PC-3 (cell line): ENCODE results near the gene HIC1. TPM values are rescaled to one million over a fixed set of nuclear protein-coding genes. Genes with fewer than 3 reads are reported as not detected.

Experiments
- ATAC-seq: fragments of 200-7000 bp; cut with Tn5 transposase; 2 replicates; pipeline ENCODE4 v1.9.1; 2020; ENCODE audit warnings: mild to moderate bottlenecking, moderate library complexity
- BruUV-seq: library from RNA; stranded (reverse); fragments of 400-500 nt; replicated peaks from 2 replicates; lab custom pipeline; 2021; lab: Mats Ljungman, UMichigan
- CTCF ChIA-PET: fragments of 300-600 bp; sonication (Branson Sonifier 250); formaldehyde crosslinking; loops from one replicate; lab custom pipeline; 2022; ENCODE audit warnings: antibody characterized with exemption; lab: Charles Lee
- POLR2A ChIA-PET: fragments of 300-600 bp; sonication (Branson Sonifier 250); formaldehyde crosslinking; loops from one replicate; lab custom pipeline; 2022; ENCODE audit warnings: antibody characterized with exemption; ENCODE audit not compliant: unreplicated experiment; lab: Charles Lee
- DNase-seq: peaks from one replicate; pipeline ENCODE4 v3.0.0-alpha.2; 2015
- H2AFZ ChIP-seq: fragments of 300-600 bp; sonication (generic); 2 replicates; pipeline ENCODE4 v1.6.0; 2016; ENCODE audit warnings: antibody characterized with exemption, low read length
- H3F3A ChIP-seq: fragments of 300-600 bp; sonication (generic); one replicate; pipeline ENCODE4 v1.6.0; 2017; ENCODE audit warnings: antibody characterized with exemption, low read length, control low read depth, mild to moderate bottlenecking; ENCODE audit not compliant: unreplicated experiment
- H3K27ac ChIP-seq: fragments of 300-600 bp; sonication (generic); 2 replicates; pipeline ENCODE4 v1.5.1; 2016; ENCODE audit warnings: mild to moderate bottlenecking, low read length
- H3K27me3 ChIP-seq: fragments of 300-600 bp; sonication (generic); 2 replicates; pipeline ENCODE4 v1.6.1; 2016; ENCODE audit warnings: low read length, mixed read lengths
- H3K36me3 ChIP-seq: fragments of 300-600 bp; sonication (generic); 2 replicates; pipeline ENCODE4 v1.6.1; 2016; ENCODE audit warnings: low read depth, mixed run types, low read length, mixed read lengths
- H3K4me1 ChIP-seq: fragments of 300-600 bp; sonication (generic); 2 replicates; pipeline ENCODE4 v1.5.1; 2016; ENCODE audit warnings: low read length; ENCODE audit not compliant: insufficient read depth
- H3K4me2 ChIP-seq: fragments of 300-600 bp; sonication (generic); 2 replicates; pipeline ENCODE4 v1.6.0; 2016; ENCODE audit warnings: low read length
- H3K4me3 ChIP-seq: fragments of 300-600 bp; sonication (generic); 2 replicates; pipeline ENCODE4 v1.5.1; 2016; ENCODE audit warnings: mild to moderate bottlenecking, low read length, mixed read lengths
- H3K79me2 ChIP-seq: fragments of 300-600 bp; sonication (generic); 2 replicates; pipeline ENCODE4 v1.6.1; 2017; ENCODE audit warnings: low read length, mixed read lengths
- H3K9ac ChIP-seq: fragments of 300-600 bp; sonication (generic); 2 replicates; pipeline ENCODE4 v1.6.0; 2016; ENCODE audit warnings: mild to moderate bottlenecking, low read length
- H3K9me2 ChIP-seq: fragments of 300-600 bp; sonication (generic); replicated peaks from 2 replicates; pipeline ENCODE4 v1.6.1; 2016; ENCODE audit warnings: mixed run types, low read length, mixed read lengths
- H3K9me3 ChIP-seq: fragments of 300-600 bp; sonication (generic); 2 replicates; pipeline ENCODE4 v1.6.1; 2016; ENCODE audit warnings: low read length, mixed read lengths
- H4K20me1 ChIP-seq: fragments of 300-600 bp; sonication (generic); 2 replicates; pipeline ENCODE4 v1.6.1; 2016; ENCODE audit warnings: low read length, mixed read lengths
- EZH2 ChIP-seq: fragments of 300-600 bp; sonication (generic); IDR thresholded peaks from one replicate; pipeline ENCODE4 v1.6.1; 2017; ENCODE audit warnings: antibody characterized with exemption, mild to moderate bottlenecking, low read length; ENCODE audit not compliant: unreplicated experiment
- EZH2phosphoT487 ChIP-seq: fragments of 300-600 bp; sonication (generic); IDR thresholded peaks from 2 replicates; pipeline ENCODE4 v1.6.1; 2018; ENCODE audit warnings: mild to moderate bottlenecking, antibody characterized with exemption, low read length, borderline replicate concordance
- intact Hi-C: fragments of 100-400 bp; cut with micrococcal nuclease; formaldehyde crosslinking; loops from 2 replicates; pipeline ENCODE4 v1.9.0; 2023
- total RNA-seq: library from RNA; depleted of rRNA; stranded (reverse); fragments of >200 nt; gene quantifications from 2 replicates; pipeline ENCODE4 v1.2.3, GENCODE V29; 2014
- TF ChIP-seq, protein P1 (sequence below): fragments of 300-600 bp; sonication (generic); conservative IDR thresholded peaks from 2 replicates; pipeline ENCODE4 v1.5.1; 2017; ENCODE audit warnings: antibody characterized with exemption, low read depth, mild to moderate bottlenecking, low read length

Gene HIC1
- total RNA-seq, 1 experiment from 2014 or later = 4.4 TPM

DNA sequence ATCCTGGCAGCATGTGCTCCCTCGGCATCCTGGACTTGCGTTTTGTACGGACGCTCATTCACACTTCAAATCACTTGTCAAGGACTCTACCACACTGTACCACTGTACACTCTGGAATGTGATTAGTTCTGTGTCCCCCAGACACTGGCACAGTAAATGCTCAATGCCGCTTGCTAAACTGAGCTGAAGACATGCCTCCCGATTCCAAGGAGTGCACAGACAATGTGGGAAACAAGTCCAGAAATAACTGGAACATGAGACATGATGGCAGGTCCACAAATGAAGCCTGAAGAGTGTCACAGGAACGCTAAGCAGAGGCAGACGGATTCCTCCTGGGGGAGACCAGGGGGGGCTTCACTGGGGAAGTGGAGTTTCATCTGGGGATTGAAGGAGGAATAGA, 22.1 kb downstream of the HIC1 start:
- ChIA-PET CTCF (interaction anchor here (0.5 kb wide), 1 partner anchor 15 kb away, joined by 3 read pairs; no protein-coding TSS in a partner anchor), POLR2A (no interaction called here)
- TF ChIP-seq EZH2 = no peak
- TF ChIP-seq EZH2phosphoT487 = no peak
- TF ChIP-seq, protein P1, sequence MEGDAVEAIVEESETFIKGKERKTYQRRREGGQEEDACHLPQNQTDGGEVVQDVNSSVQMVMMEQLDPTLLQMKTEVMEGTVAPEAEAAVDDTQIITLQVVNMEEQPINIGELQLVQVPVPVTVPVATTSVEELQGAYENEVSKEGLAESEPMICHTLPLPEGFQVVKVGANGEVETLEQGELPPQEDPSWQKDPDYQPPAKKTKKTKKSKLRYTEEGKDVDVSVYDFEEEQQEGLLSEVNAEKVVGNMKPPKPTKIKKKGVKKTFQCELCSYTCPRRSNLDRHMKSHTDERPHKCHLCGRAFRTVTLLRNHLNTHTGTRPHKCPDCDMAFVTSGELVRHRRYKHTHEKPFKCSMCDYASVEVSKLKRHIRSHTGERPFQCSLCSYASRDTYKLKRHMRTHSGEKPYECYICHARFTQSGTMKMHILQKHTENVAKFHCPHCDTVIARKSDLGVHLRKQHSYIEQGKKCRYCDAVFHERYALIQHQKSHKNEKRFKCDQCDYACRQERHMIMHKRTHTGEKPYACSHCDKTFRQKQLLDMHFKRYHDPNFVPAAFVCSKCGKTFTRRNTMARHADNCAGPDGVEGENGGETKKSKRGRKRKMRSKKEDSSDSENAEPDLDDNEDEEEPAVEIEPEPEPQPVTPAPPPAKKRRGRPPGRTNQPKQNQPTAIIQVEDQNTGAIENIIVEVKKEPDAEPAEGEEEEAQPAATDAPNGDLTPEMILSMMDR = no peak
- no peak overlapping the region for H3K4me2 ChIP-seq
- no peaks in the 10 kb centered on the region for H3K36me3 ChIP-seq
- no peak overlapping the region for H3K27ac ChIP-seq
- no peaks in the 10 kb centered on the region for H3K79me2 ChIP-seq
- no peak for ATAC-seq
- intact Hi-C loops = no loop called here
- H4K20me1 ChIP-seq = no peaks in the 10 kb centered on the region
- no peak overlapping the region for H3K9ac ChIP-seq
- H3K9me2 ChIP-seq = no peaks in the 10 kb centered on the region
- no peaks in the 10 kb centered on the region for H3K27me3 ChIP-seq
- H3K4me3 ChIP-seq = no peak overlapping the region
- H3K9me3 ChIP-seq = no peaks in the 10 kb centered on the region
- no peak for DNase-seq
- peaks cover 22% of the 10 kb centered on the region for H3K4me1 ChIP-seq
- no peak overlapping the region for H2AFZ ChIP-seq
- H3F3A ChIP-seq = no peaks in the 10 kb centered on the region
- BruUV-seq = no TSS peak

DNA sequence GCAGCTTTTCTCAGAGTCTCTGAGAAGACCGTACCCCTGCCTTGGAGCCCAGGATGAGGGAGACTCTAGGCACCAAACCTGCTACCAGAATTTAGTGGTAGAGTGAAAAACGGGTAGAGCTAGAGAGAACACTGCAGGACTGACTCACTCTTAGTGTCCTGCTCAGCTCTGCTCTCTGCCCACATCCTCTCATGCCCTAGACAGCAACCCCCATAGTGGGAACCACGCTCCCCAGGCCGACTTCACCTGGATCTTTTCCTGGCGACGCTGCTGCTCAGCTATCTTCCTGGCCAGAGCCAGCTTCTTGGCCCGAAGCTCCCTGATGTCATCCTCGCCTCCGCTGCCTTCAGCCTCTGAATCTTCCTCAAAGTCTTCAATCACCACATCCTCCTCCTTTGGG, 26.7 kb downstream of the HIC1 start:
- Histone ChIP-seq H3K9me3 (no peaks in the 10 kb centered on the region), H3K36me3 (no peaks in the 10 kb centered on the region), H3K79me2 (no peaks in the 10 kb centered on the region), H3F3A (no peaks in the 10 kb centered on the region), H3K27me3 (no peaks in the 10 kb centered on the region), H3K4me2 (peak overlapping the region; percentile 56), H2AFZ (no peak overlapping the region), H3K4me3 (no peak overlapping the region), H3K4me1 (peaks cover 47% of the 10 kb centered on the region), H4K20me1 (no peaks in the 10 kb centered on the region), H3K9me2 (no peaks in the 10 kb centered on the region), H3K27ac (peak overlapping the region; percentile 86), H3K9ac (peak overlapping the region; percentile 41)
- ChIA-PET POLR2A (interaction anchor here (0.8 kb wide), 1 partner anchor 13 kb away, joined by 3 read pairs; no protein-coding TSS in a partner anchor), CTCF (interaction anchor here (0.6 to 0.7 kb wide), 3 partner anchors 27 to 195 kb away, joined by 3 read pairs; no protein-coding TSS in a partner anchor)
- intact Hi-C loops = loop anchor here (10.0 kb wide), 1 partner anchor 93 kb away; no protein-coding TSS in a partner anchor
- no peak for TF ChIP-seq EZH2phosphoT487
- no TSS peak for BruUV-seq
- DNase-seq = peak; percentile 84
- peak; percentile 88 for ATAC-seq

DNA sequence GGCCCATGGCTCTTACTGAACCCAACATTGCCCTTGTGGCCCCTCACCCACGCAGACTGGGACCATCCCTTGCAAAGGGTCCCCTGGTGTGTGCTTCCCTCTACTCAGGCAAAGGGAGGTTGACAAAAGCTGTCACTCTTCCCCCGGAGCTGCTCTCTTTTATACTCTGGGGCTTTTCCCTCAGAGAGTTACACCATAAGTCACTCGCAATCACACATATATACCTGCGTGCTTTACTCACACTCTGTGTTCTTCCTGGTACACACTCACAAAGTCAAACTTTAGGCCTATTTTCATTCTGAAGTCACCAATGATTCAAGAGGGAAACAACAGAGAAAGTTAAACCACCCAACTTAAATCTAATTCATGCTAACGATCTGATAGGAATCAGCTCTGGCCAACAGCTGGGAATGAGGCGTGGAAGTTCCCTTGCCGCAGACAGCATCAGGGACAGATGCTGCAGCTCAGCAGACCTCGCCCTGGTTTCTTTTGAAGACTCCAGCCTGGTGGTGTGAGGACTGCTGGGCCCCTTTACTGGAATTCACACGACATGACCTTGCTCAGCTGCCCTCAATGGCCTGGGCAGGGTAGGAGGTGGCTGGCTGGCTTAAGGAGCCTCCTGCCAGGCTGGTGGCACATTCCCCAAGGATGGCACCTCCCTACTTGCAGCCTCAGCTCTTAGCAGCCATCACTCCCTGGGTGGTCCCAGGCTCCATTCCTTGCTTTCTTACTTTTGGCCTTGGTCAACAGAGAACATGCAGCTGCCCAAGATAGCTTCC, 27.3 kb downstream of the HIC1 start:
- H3K9me2 ChIP-seq = no peaks in the 10 kb centered on the region
- POLR2A ChIA-PET = interaction anchor here (0.5 to 0.8 kb wide), 2 partner anchors 13 to 15 kb away, joined by 3 read pairs; no protein-coding TSS in a partner anchor
- peak overlapping the region; percentile 5; the same call in 1 of the 2 replicates for H3K4me2 ChIP-seq
- no peak for ATAC-seq
- H3K9me3 ChIP-seq = no peaks in the 10 kb centered on the region
- H4K20me1 ChIP-seq = no peaks in the 10 kb centered on the region
- H2AFZ ChIP-seq = no peak overlapping the region
- intact Hi-C loops = loop anchor here (10.0 kb wide), 1 partner anchor 93 kb away; no protein-coding TSS in a partner anchor
- H3K4me1 ChIP-seq = peaks cover 47% of the 10 kb centered on the region
- no peaks in the 10 kb centered on the region for H3K27me3 ChIP-seq
- no TSS peak for BruUV-seq
- H3K27ac ChIP-seq = peak overlapping the region; percentile 86
- no peaks in the 10 kb centered on the region for H3K36me3 ChIP-seq
- TF ChIP-seq, protein P1 = no peak
- TF ChIP-seq EZH2phosphoT487 (no peak), EZH2 (no peak)
- CTCF ChIA-PET = interaction anchor here (0.6 to 0.7 kb wide), 2 partner anchors 28 to 194 kb away, joined by 3 read pairs; no protein-coding TSS in a partner anchor
- peak overlapping the region; percentile 41 for H3K9ac ChIP-seq
- H3F3A ChIP-seq = no peaks in the 10 kb centered on the region
- H3K79me2 ChIP-seq = no peaks in the 10 kb centered on the region
- H3K4me3 ChIP-seq = no peak overlapping the region
- no peak for DNase-seq
